Measurements from ENCODE around the gene KIF17.

KIF17 gene

DNA sequence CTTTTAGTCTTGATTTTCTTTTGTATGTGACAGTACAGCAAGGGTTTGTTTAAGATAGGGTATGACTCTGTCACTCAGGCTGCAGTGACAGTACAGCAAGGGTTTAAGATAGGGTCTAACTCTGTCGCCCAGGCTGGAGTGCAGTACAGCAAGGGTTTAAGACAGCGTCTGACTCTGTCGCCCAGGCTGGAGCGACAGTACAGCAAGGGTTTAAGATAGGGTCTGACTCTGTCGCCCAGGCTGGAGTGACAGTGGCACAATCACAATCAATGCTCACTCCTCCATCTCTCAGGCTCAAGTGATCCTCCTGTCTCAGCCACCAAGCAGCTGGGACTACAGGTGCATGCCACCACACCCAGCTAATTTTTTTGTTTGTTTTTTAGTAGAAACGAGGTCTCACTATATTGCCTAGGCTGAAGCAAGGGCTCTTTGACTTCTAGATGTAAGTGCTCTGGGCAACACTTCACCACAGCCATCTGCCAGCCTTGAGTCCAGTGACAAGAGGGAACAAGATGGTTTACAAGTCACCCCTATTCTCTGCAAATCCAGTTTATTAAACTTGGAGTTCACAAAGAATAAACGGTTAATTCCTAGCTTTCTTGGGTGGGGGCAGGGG, 15.7 kb upstream of the KIF17 start:
- TF ChIP-seq, protein P1, sequence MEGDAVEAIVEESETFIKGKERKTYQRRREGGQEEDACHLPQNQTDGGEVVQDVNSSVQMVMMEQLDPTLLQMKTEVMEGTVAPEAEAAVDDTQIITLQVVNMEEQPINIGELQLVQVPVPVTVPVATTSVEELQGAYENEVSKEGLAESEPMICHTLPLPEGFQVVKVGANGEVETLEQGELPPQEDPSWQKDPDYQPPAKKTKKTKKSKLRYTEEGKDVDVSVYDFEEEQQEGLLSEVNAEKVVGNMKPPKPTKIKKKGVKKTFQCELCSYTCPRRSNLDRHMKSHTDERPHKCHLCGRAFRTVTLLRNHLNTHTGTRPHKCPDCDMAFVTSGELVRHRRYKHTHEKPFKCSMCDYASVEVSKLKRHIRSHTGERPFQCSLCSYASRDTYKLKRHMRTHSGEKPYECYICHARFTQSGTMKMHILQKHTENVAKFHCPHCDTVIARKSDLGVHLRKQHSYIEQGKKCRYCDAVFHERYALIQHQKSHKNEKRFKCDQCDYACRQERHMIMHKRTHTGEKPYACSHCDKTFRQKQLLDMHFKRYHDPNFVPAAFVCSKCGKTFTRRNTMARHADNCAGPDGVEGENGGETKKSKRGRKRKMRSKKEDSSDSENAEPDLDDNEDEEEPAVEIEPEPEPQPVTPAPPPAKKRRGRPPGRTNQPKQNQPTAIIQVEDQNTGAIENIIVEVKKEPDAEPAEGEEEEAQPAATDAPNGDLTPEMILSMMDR (IDR thresholded peaks at IDR 0.05), result no peak

DNA sequence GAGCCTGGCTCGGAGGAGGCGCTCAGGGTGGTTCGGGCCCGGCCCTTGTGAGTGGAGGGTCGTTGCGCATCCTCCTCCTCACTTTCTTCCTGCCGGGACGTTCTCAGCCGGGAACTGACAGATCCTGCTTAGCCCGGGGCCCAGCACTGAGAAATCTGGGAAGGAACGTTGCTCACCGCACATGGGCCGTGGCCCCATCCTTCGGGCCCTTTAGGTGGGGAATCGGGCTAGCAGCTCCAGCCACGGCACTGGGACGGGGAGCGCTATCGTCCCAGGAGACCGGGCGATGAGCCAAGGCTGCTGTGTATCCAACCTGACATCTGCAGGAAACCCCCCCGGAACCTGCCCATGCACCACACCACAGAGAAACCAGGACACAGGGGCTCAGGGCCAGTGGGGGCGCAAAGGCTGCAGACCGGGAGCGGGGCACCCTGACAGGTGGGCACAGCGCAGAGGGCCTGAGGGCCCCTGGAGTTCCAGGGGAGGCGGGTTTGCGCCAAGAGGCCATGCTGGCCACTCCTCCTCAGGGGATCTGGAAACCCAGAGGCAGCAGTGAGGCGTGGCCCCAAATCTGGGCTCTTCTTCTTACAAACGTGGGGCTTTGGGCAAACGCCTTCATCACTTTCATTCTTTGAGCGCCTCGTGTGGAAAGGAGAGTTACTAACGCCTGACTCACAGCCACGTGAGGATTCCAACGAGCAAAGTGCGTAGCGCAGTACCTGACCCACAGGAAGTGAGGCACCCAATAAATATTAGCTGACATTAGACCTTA, 15.0 kb upstream of the KIF17 start, which contains the start of gene SH2D5:
Gene SH2D5 (minus strand): TSS at position 116 of the 772 bp plus-strand sequence. CDS start 4,659 bp downstream, outside the sequence.
- TF ChIP-seq, protein P1 (IDR thresholded peaks at IDR 0.05), result peak; percentile 24 to 34
- peak; percentile 89 for DNase-seq
- peak within 1 kb of the TSS; percentile 60 to 63 for H3K27ac ChIP-seq
- peaks cover 0 to 12% (median 11%) of the 10 kb centered on the region in 3 donors for H3K36me3 ChIP-seq
- intact Hi-C loops (cut with DNase I; ENCODE audit: low total_unique reads), result loop anchor here (2.0 kb wide), 1 partner anchor 36 kb away; no protein-coding TSS in a partner anchor
- H3K27me3 ChIP-seq, result peaks cover 0 to 42% of the 10 kb centered on the region in 2 donors
- H3K9me3 ChIP-seq, result no peaks in the 10 kb centered on the region
- peaks cover 0 to 39% (median 22%) of the 10 kb centered on the region in 4 donors for H3K4me1 ChIP-seq
- peak within 1 kb of the TSS; percentile 53 to 58 for H3K4me3 ChIP-seq

More for the DNA sequence above, 15.7 kb upstream of the KIF17 start:
- Histone ChIP-seq H3K4me3 (peak overlapping the region; percentile 53 to 58), H3K27ac (peak overlapping the region; percentile 60 to 63), H3K36me3 (peaks cover 0 to 18% (median 17%) of the 10 kb centered on the region in 3 donors), H3K9me3 (no peaks in the 10 kb centered on the region), H3K27me3 (peaks cover 0 to 35% of the 10 kb centered on the region in 2 donors), H3K4me1 (peaks cover 0 to 39% (median 22%) of the 10 kb centered on the region in 4 donors)
- intact Hi-C loops (cut with DNase I; ENCODE audit: low total_unique reads), result loop anchor here (2.0 kb wide), 1 partner anchor 37 kb away; no protein-coding TSS in a partner anchor
- DNase-seq, result no peak

DNA sequence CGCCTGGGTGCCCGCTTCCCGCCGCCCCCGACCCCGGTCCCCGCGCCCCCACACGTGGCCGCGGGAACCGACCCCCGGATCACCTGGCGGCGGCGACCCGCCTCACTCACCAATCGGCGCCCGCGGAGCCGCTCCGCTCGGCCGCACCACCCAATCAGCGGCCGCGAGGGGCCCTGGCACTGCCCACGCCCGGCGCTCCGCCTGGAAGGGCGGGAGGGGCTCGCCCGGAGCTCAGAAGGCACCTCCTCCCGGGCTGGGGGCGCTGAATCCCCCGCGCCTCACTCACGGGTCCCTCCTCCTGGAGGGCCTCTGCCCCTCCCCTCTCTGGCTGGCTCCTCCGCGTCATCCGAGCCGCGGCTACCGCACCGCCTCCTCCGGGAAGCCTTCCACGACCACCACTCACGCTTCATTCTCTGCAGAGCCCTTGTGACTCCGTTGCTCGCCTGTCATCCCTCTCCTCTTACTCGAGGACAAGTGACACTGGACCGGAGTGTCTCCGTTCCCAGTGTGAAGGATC, 14.3 kb upstream of the KIF17 start:
- H3K9me3 ChIP-seq, result no peaks in the 10 kb centered on the region
- peaks cover 0 to 46% of the 10 kb centered on the region in 2 donors for H3K27me3 ChIP-seq
- H3K27ac ChIP-seq, result peak overlapping the region; percentile 60 to 63
- no peak for DNase-seq
- intact Hi-C loops (cut with DNase I; ENCODE audit: low total_unique reads), result loop anchor here (2.0 kb wide), 1 partner anchor 35 kb away; no protein-coding TSS in a partner anchor
- H3K4me1 ChIP-seq, result peaks cover 0 to 39% (median 22%) of the 10 kb centered on the region in 4 donors
- H3K36me3 ChIP-seq, result peaks cover 0 to 5% (median 5%) of the 10 kb centered on the region in 3 donors
- peak overlapping the region; percentile 53 to 58 for H3K4me3 ChIP-seq
- TF ChIP-seq, protein P1 (IDR thresholded peaks at IDR 0.05), result no peak

DNA sequence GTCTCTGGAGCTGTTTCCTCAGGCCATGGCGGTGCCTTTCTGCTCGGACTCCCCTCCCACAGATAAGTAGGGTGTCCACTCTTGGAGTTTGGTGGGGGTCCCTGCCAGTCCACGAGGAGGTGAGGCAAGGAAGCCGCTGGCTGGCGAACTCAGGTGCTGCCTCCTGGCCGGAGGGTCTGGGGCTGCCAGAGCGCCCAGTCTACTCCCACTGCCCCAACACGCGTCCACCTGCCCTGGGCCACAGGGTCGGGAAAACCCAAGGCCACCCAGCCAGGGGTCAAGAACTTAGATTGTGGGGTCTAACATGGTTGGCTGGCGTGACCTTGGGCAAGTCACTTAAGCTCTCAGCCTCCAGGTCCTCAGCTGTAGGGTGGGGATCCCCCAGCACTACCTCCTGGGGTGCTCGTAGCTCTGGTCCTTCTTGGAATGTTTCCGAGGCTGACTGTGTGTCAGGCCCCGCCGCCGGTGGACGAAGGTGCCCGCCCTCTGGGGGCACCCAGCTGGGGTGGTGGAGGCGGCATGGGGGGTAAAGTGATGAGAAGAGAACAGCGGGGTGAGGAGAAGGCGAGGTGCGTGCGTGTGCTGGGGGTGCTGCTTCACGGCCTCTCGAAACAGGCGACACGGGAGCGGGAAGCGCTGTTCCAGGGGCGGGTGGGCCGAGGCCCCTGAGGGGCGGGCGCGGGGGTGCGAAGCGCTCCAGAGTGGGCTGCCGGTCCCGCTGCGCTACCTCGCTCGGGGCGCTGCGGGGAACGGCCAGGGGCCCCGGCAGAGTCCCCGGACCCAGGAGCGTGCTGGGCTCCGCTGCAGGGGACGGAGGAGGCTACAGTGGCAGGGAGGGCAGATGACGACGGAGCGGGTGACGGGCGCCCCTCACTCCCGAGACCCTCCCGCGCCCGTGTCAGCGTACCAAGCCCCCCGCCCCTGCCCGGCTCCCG, 13.5 kb upstream of the KIF17 start:
- TF ChIP-seq, protein P1 (IDR thresholded peaks at IDR 0.05), result no peak
- DNase-seq, result no peak
- no peaks in the 10 kb centered on the region for H3K36me3 ChIP-seq
- peak overlapping the region; percentile 53 to 58 for H3K4me3 ChIP-seq
- H3K4me1 ChIP-seq, result peaks cover 0 to 39% (median 22%) of the 10 kb centered on the region in 4 donors
- H3K9me3 ChIP-seq, result no peaks in the 10 kb centered on the region
- H3K27me3 ChIP-seq, result peaks cover 0 to 46% of the 10 kb centered on the region in 2 donors
- no peak overlapping the region for H3K27ac ChIP-seq
- intact Hi-C loops (cut with DNase I; ENCODE audit: low total_unique reads), result no loop called here

DNA sequence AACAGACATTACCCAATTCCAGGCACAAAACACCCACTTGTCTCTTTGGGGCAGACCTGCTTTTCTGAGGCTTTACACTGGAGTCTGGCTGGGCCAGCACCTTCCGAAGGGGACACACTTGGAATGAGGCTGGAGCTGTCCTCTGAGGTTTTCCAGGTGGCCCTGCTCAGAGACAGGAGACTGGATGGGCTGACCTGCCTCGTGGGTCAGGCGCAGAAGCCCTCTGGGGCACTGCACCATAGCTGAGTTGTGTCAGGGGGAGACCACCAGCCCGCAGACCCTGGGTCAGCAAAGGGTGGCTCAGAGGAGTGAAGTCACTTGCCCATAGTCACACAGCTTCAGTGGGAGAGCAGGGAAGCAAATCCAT, 12.9 kb upstream of the KIF17 start:
- H3K27me3 ChIP-seq, result peaks cover 0 to 46% of the 10 kb centered on the region in 2 donors
- H3K4me1 ChIP-seq, result peaks cover 0 to 39% (median 22%) of the 10 kb centered on the region in 4 donors
- TF ChIP-seq, protein P1 (IDR thresholded peaks at IDR 0.05), result no peak
- DNase-seq, result no peak
- no peaks in the 10 kb centered on the region for H3K36me3 ChIP-seq
- no peak overlapping the region for H3K27ac ChIP-seq
- intact Hi-C loops (cut with DNase I; ENCODE audit: low total_unique reads), result no loop called here
- no peaks in the 10 kb centered on the region for H3K9me3 ChIP-seq
- H3K4me3 ChIP-seq, result no peak overlapping the region

Measured in tibial artery (tissue), 4 donors.